Left hindlimb (tissue), 1 donor: ENCODE data around the gene NEUROD1.

Experiments used
- DNase-seq: peaks from one replicate; pipeline ENCODE4 v3.0.0-alpha.2; 2018

The NEUROD1 gene

GRCh38 chr2:181632733-181633401, 47.5 kb downstream of the NEUROD1 start:
- no peak for DNase-seq

- DNase-seq = no peak
Measured at GRCh38 chr2:181628590-181629585, 51.4 kb downstream of the NEUROD1 start.

GRCh38 chr2:181627545-181627944, 52.8 kb downstream of the NEUROD1 start:
- DNase-seq = no peak

- DNase-seq = no peak
Measured at GRCh38 chr2:181626671-181627070, 53.6 kb downstream of the NEUROD1 start.
